Neuronal stem cell (in vitro differentiated cells): ENCODE results near the gene SIK3.
"Not testable (repeated sequence)": the region's sequence is repeated elsewhere in the genome, so short reads cannot be mapped to it uniquely, and the experiment has no call there.

Source experiments
- DNase-seq: peaks from one replicate; pipeline ENCODE4 v3.0.0-alpha.2; 2013; ENCODE audit warnings: low spot score
- H2AFZ ChIP-seq: one replicate; pipeline ENCODE4 v1.6.1; 2013; ENCODE audit warnings: mild to moderate bottlenecking, low read length, inconsistent platforms
- H2AK5ac ChIP-seq: 2 replicates; pipeline ENCODE4 v1.6.1; 2013; ENCODE audit warnings: low read depth, mild to moderate bottlenecking, inconsistent platforms, low read length, moderate library complexity, mixed read lengths
- H2BK120ac ChIP-seq: 2 replicates; pipeline ENCODE4 v1.6.1; 2013; ENCODE audit warnings: low read depth, mild to moderate bottlenecking, inconsistent platforms, low read length, moderate library complexity, mixed read lengths
- H2BK12ac ChIP-seq: one replicate; pipeline ENCODE4 v1.6.1; 2013; ENCODE audit warnings: low read length, inconsistent platforms
- H2BK15ac ChIP-seq: 2 replicates; pipeline ENCODE4 v1.6.1; 2013; ENCODE audit warnings: mild to moderate bottlenecking, low read length, inconsistent platforms, mixed read lengths
- H2BK5ac ChIP-seq: one replicate; pipeline ENCODE4 v1.6.1; 2013; ENCODE audit warnings: inconsistent platforms, mild to moderate bottlenecking, low read length, moderate library complexity
- H3K14ac ChIP-seq: one replicate; pipeline ENCODE4 v1.6.1; 2013; ENCODE audit warnings: low read length, inconsistent platforms
- H3K18ac ChIP-seq: 2 replicates; pipeline ENCODE4 v1.6.1; 2013; ENCODE audit warnings: low read length, inconsistent platforms
- H3K23ac ChIP-seq: 2 replicates; pipeline ENCODE4 v1.6.1; 2013; ENCODE audit warnings: low read depth, mild to moderate bottlenecking, mixed read lengths, low read length, inconsistent platforms; ENCODE audit not compliant: poor library complexity
- H3K27ac ChIP-seq: replicated peaks from 3 replicates; pipeline ENCODE4 v1.5.1; 2013; ENCODE audit warnings: low read length, inconsistent platforms
- H3K27me3 ChIP-seq, 3 experiments: 2 replicates each; pipeline ENCODE4 v1.6.1; 2013; ENCODE audit warnings: low read length in 3 of 3, mild to moderate bottlenecking in 2 of 3, inconsistent platforms in 1 of 3, low read depth in 1 of 3, mixed read lengths in 1 of 3, moderate library complexity in 1 of 3; ENCODE audit not compliant: control insufficient read depth in 3 of 3, insufficient read depth in 3 of 3
- H3K36me3 ChIP-seq, 2 donors: replicated peaks in 1 of 2; 2 replicates each; pipeline ENCODE4 v1.6.1; 2013; ENCODE audit warnings: low read length in 2 of 2; ENCODE audit not compliant: control insufficient read depth in 2 of 2, insufficient read depth in 2 of 2
- H3K4ac ChIP-seq: 2 replicates; pipeline ENCODE4 v1.6.1; 2013; ENCODE audit warnings: inconsistent platforms, mild to moderate bottlenecking, low read length, moderate library complexity
- H3K4me1 ChIP-seq, 2 donors: 1 replicate in 1 of 2; 2 replicates in 1 of 2; pipeline ENCODE4 v1.6.1; 2013; ENCODE audit warnings: low read length in 2 of 2, low read depth in 1 of 2; ENCODE audit not compliant: control insufficient read depth in 2 of 2, insufficient read depth in 1 of 2
- H3K4me2 ChIP-seq: one replicate; pipeline ENCODE4 v1.6.1; 2013; ENCODE audit warnings: mild to moderate bottlenecking, low read length, inconsistent platforms; ENCODE audit not compliant: insufficient read depth, poor library complexity, severe bottlenecking
- H3K4me3 ChIP-seq, 2 donors: 2 replicates each; pipeline ENCODE4 v1.5.1; 2013; ENCODE audit warnings: low read length in 2 of 2, mild to moderate bottlenecking in 2 of 2, inconsistent platforms in 1 of 2, moderate library complexity in 1 of 2
- H3K79me1 ChIP-seq: one replicate; pipeline ENCODE4 v1.6.1; 2013; ENCODE audit warnings: low read depth, mild to moderate bottlenecking, inconsistent platforms, low read length, moderate library complexity
- H3K9ac ChIP-seq: one replicate; pipeline ENCODE4 v1.6.1; 2013; ENCODE audit warnings: mild to moderate bottlenecking, low read depth, low read length, inconsistent platforms; ENCODE audit not compliant: poor library complexity
- H3K9me3 ChIP-seq, 2 donors: replicated peaks in 1 of 2; 2 replicates each; pipeline versions ENCODE3 to v1.6.1; 2013; ENCODE audit warnings: low read length in 2 of 2, mild to moderate bottlenecking in 2 of 2, inconsistent platforms in 1 of 2, low read depth in 1 of 2, mixed read lengths in 1 of 2, moderate library complexity in 1 of 2; ENCODE audit not compliant: control insufficient read depth in 2 of 2, insufficient read depth in 1 of 2
- H4K8ac ChIP-seq: one replicate; pipeline ENCODE4 v1.6.1; 2013; ENCODE audit warnings: low read depth, mild to moderate bottlenecking, inconsistent platforms, low read length, moderate library complexity
- H4K91ac ChIP-seq: one replicate; pipeline ENCODE4 v1.6.1; 2013; ENCODE audit warnings: low read length, low read depth, mild to moderate bottlenecking, inconsistent platforms; ENCODE audit not compliant: poor library complexity
- WGBS, 2 donors: extraction: QIAGEN DNeasy Blood & Tissue Kit; methylation state at CpG; one replicate each; pipeline ENCODE4 v1.1.7; 2013; ENCODE audit warnings: missing lambda C conversion rate in 2 of 2, mixed read lengths in 1 of 2; ENCODE audit not compliant: insufficient read length in 2 of 2, insufficient replicate concordance in 1 of 2; ENCODE audit errors: extremely low coverage in 2 of 2; 5-methylcytosine and 5-hydroxymethylcytosine counted together

SIK3 gene

DNA sequence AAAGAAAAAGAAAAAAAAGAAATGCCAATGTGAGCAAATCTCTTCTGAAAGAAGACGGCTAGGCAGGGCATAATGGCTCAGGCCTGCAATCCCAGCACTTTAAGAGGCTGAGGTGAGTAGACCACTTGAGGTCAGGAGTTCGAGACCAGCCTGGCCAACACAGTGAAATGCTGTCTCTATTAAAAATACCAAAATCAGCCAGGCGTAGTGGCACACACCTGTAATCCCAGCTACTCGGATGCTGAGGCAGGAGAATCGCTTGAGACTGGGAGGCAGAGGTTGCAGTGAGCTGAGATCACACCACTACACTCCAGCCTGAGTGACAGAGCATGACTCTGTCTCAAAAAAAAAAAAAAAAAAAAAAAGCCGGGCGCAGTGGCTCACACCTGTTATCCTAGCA is 32.2 kb upstream of the SIK3 start:
- not testable (repeated sequence) for H3K9ac ChIP-seq, H2AK5ac ChIP-seq, H2BK15ac ChIP-seq, H3K23ac ChIP-seq, H3K14ac ChIP-seq, H2AFZ ChIP-seq, H3K9me3 ChIP-seq, H3K18ac ChIP-seq, H4K91ac ChIP-seq, H2BK120ac ChIP-seq, H3K79me1 ChIP-seq, H3K36me3 ChIP-seq, H3K4me2 ChIP-seq, H4K8ac ChIP-seq, H3K4me3 ChIP-seq, H3K4ac ChIP-seq, H2BK5ac ChIP-seq, H3K27ac ChIP-seq, H2BK12ac ChIP-seq, DNase-seq, H3K4me1 ChIP-seq
- H3K27me3 ChIP-seq, result peaks cover 0 to 17% (median 0%) of the 10 kb centered on the region in 3 experiments
- no CpG with 5 or more reads among the region's 7 CpGs for WGBS, 2 donors

GRCh38 chr11:117128289-117128688 is 30.1 kb upstream of the SIK3 start:
- no peak overlapping the region for H2BK12ac ChIP-seq
- no peak overlapping the region for H2BK5ac ChIP-seq
- no peak overlapping the region for H4K8ac ChIP-seq
- H4K91ac ChIP-seq, result no peak overlapping the region
- H3K14ac ChIP-seq, result no peak overlapping the region
- H3K4ac ChIP-seq, result no peak overlapping the region
- H3K23ac ChIP-seq, result no peak overlapping the region
- no peak for DNase-seq
- no peak overlapping the region for H2AFZ ChIP-seq
- no peak overlapping the region for H3K27ac ChIP-seq
- H3K4me3 ChIP-seq, result no peak overlapping the region
- no peaks in the 10 kb centered on the region for H3K36me3 ChIP-seq
- no peak overlapping the region for H2BK15ac ChIP-seq
- no peak overlapping the region for H3K4me2 ChIP-seq
- H3K27me3 ChIP-seq, result peaks cover 0 to 23% (median 0%) of the 10 kb centered on the region in 3 experiments
- no peaks in the 10 kb centered on the region for H3K79me1 ChIP-seq
- H3K9me3 ChIP-seq, result peaks cover 0 to 2% of the 10 kb centered on the region in 2 donors
- no peak overlapping the region for H3K18ac ChIP-seq
- H2AK5ac ChIP-seq, result no peak overlapping the region
- H3K4me1 ChIP-seq, result peaks cover 0 to 3% of the 10 kb centered on the region in 2 donors
- H3K9ac ChIP-seq, result no peak overlapping the region
- WGBS, 2 donors, result no CpG with 5 or more reads among the region's 4 CpGs
- no peak overlapping the region for H2BK120ac ChIP-seq

- Histone ChIP-seq H3K4me1 (no peaks in the 10 kb centered on the region), H3K4ac (no peak overlapping the region), H3K4me2 (no peak overlapping the region), H2BK15ac (no peak overlapping the region), H3K18ac (no peak overlapping the region), H3K4me3 (no peak overlapping the region), H3K23ac (no peak overlapping the region), H3K9me3 (no peaks in the 10 kb centered on the region), H4K91ac (no peak overlapping the region), H2BK12ac (no peak overlapping the region), H4K8ac (no peak overlapping the region), H3K36me3 (no peaks in the 10 kb centered on the region), H2BK5ac (no peak overlapping the region), H3K79me1 (no peaks in the 10 kb centered on the region), H3K27me3 (peaks cover 0 to 26% (median 0%) of the 10 kb centered on the region in 3 experiments), H3K27ac (no peak overlapping the region), H3K14ac (no peak overlapping the region), H2AFZ (no peak overlapping the region), H2BK120ac (no peak overlapping the region), H3K9ac (no peak overlapping the region), H2AK5ac (no peak overlapping the region)
- no peak for DNase-seq
- WGBS, 2 donors, result no CpG with 5 or more reads among the region's 6 CpGs
Measured at GRCh38 chr11:117127171-117127901, 29.1 kb upstream of the SIK3 start.

- Histone ChIP-seq H2AK5ac (no peak overlapping the region), H4K91ac (no peak overlapping the region), H3K4ac (no peak overlapping the region), H3K9ac (no peak overlapping the region), H2BK5ac (no peak overlapping the region), H2AFZ (no peak overlapping the region), H3K23ac (no peak overlapping the region), H3K14ac (no peak overlapping the region), H2BK15ac (no peak overlapping the region), H3K36me3 (no peaks in the 10 kb centered on the region), H3K27me3 (peaks cover 0 to 26% (median 0%) of the 10 kb centered on the region in 3 experiments), H2BK120ac (no peak overlapping the region), H3K27ac (no peak overlapping the region), H3K4me3 (no peak overlapping the region), H3K4me2 (no peak overlapping the region), H3K18ac (no peak overlapping the region), H2BK12ac (no peak overlapping the region), H4K8ac (no peak overlapping the region), H3K79me1 (no peaks in the 10 kb centered on the region), H3K9me3 (no peaks in the 10 kb centered on the region), H3K4me1 (no peaks in the 10 kb centered on the region)
- WGBS, 2 donors, result no CpG with 5 or more reads among the region's 7 CpGs
- no peak for DNase-seq
Measured at GRCh38 chr11:117126223-117126965, 28.2 kb upstream of the SIK3 start.
